ENCODE results near the gene PDZRN4.

The PDZRN4 gene

GRCh38 chr12:41452838-41453407 is 264.8 kb downstream of the PDZRN4 start:
- no peak overlapping the region for H3K4me3 ChIP-seq (ENCODE audit: low read depth, low read length)
- H3K4me2 ChIP-seq (ENCODE audit: low read length) = no peak overlapping the region
- no peak overlapping the region for H3K27ac ChIP-seq
- H3K36me3 ChIP-seq (ENCODE audit: control insufficient read depth, insufficient read depth, low read length) = no peaks in the 10 kb centered on the region
- H3K79me2 ChIP-seq = no peaks in the 10 kb centered on the region
- no peak overlapping the region for H3K9ac ChIP-seq
- no peaks in the 10 kb centered on the region for H3K4me1 ChIP-seq
- H3K9me3 ChIP-seq (ENCODE audit: control insufficient read depth, low read length) = no peaks in the 10 kb centered on the region
- H2AFZ ChIP-seq = no peak overlapping the region
- no peaks in the 10 kb centered on the region for H3K27me3 ChIP-seq (ENCODE audit: control insufficient read depth, insufficient read depth, low read length)
- TF ChIP-seq CTCF (IDR thresholded peaks at IDR 0.05) = no peak

DNA sequence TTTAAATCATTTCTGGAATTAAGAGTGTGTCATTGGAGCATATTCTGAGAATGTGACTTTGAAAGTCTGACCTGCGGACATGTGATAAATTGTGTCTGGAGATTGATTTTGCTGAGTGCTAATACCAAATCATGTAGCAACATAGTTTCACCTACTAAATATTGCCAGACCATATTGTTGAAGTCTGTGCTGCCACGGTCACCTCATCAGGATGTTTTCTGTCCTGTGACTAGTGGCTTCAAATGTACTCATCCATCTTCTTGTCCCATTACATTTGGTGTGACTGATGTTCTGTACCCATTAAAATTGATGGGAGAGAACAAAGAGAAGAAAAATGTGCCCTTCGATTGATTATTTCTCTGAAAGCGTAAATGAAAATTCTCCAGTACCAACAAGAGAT is 265.3 kb downstream of the PDZRN4 start:
- no peak for TF ChIP-seq CTCF (IDR thresholded peaks at IDR 0.05)
- H3K4me2 ChIP-seq (ENCODE audit: low read length) = no peak overlapping the region
- no peaks in the 10 kb centered on the region for H3K36me3 ChIP-seq (ENCODE audit: control insufficient read depth, insufficient read depth, low read length)
- no peaks in the 10 kb centered on the region for H3K9me3 ChIP-seq (ENCODE audit: control insufficient read depth, low read length)
- H3K4me3 ChIP-seq (ENCODE audit: low read depth, low read length) = no peak overlapping the region
- H2AFZ ChIP-seq = no peak overlapping the region
- no peak overlapping the region for H3K27ac ChIP-seq
- no peaks in the 10 kb centered on the region for H3K4me1 ChIP-seq
- H3K9ac ChIP-seq = no peak overlapping the region
- no peaks in the 10 kb centered on the region for H3K79me2 ChIP-seq
- H3K27me3 ChIP-seq (ENCODE audit: control insufficient read depth, insufficient read depth, low read length) = no peaks in the 10 kb centered on the region

- no peak overlapping the region for H3K4me3 ChIP-seq (ENCODE audit: low read depth, low read length)
- TF ChIP-seq CTCF (IDR thresholded peaks at IDR 0.05) = no peak
- H3K9ac ChIP-seq = no peak overlapping the region
- H3K36me3 ChIP-seq (ENCODE audit: control insufficient read depth, insufficient read depth, low read length) = no peaks in the 10 kb centered on the region
- H3K27ac ChIP-seq = no peak overlapping the region
- H3K27me3 ChIP-seq (ENCODE audit: control insufficient read depth, insufficient read depth, low read length) = no peaks in the 10 kb centered on the region
- no peaks in the 10 kb centered on the region for H3K9me3 ChIP-seq (ENCODE audit: control insufficient read depth, low read length)
- H2AFZ ChIP-seq = no peak overlapping the region
- H3K4me2 ChIP-seq (ENCODE audit: low read length) = no peak overlapping the region
- H3K4me1 ChIP-seq = no peaks in the 10 kb centered on the region
- no peaks in the 10 kb centered on the region for H3K79me2 ChIP-seq
These were observed 271.2 kb downstream of the PDZRN4 start for GRCh38 chr12:41459111-41459905.

- Histone ChIP-seq H3K4me2 (ENCODE audit: low read length) (no peak overlapping the region), H3K9me3 (ENCODE audit: control insufficient read depth, low read length) (no peaks in the 10 kb centered on the region), H3K27me3 (ENCODE audit: control insufficient read depth, insufficient read depth, low read length) (no peaks in the 10 kb centered on the region), H3K27ac (no peak overlapping the region), H3K79me2 (no peaks in the 10 kb centered on the region), H3K9ac (no peak overlapping the region), H3K36me3 (ENCODE audit: control insufficient read depth, insufficient read depth, low read length) (no peaks in the 10 kb centered on the region), H3K4me3 (ENCODE audit: low read depth, low read length) (no peak overlapping the region), H2AFZ (no peak overlapping the region), H3K4me1 (no peaks in the 10 kb centered on the region)
- no peak for TF ChIP-seq CTCF (IDR thresholded peaks at IDR 0.05)
These were observed 271.7 kb downstream of the PDZRN4 start for GRCh38 chr12:41459906-41460214.

DNA sequence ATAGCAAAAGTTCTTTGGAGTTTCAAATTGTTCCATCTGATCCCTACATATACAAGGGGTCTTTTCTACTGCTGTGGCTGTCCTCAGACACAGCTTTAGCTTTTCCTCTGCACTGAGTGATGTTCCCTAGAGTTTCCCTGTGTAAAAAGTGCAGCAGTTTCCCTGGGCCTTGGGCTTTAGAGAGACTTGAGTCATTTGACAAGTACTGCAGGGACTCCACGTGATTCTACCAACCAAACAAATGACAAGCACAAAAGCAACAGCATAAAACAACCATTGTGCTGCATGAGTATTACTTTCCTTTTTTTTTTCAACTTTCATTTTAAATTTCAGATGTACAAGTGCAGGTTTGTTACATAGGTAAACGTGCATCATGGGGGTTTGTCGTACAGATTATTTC is 272.8 kb downstream of the PDZRN4 start:
- Histone ChIP-seq H3K4me2 (ENCODE audit: low read length) (no peak overlapping the region), H3K27ac (no peak overlapping the region), H3K79me2 (no peaks in the 10 kb centered on the region), H3K4me1 (no peaks in the 10 kb centered on the region), H3K9me3 (ENCODE audit: control insufficient read depth, low read length) (no peaks in the 10 kb centered on the region), H3K9ac (no peak overlapping the region), H3K36me3 (ENCODE audit: control insufficient read depth, insufficient read depth, low read length) (no peaks in the 10 kb centered on the region), H3K4me3 (ENCODE audit: low read depth, low read length) (no peak overlapping the region), H2AFZ (no peak overlapping the region), H3K27me3 (ENCODE audit: control insufficient read depth, insufficient read depth, low read length) (no peaks in the 10 kb centered on the region)
- no peak for TF ChIP-seq CTCF (IDR thresholded peaks at IDR 0.05)

Measured in parathyroid adenoma (tissue), 2 donors.